Caco-2 (cell line): ENCODE results near the gene PCED1B. TPM values are rescaled to one million over a fixed set of nuclear protein-coding genes. Genes with fewer than 3 reads are reported as not detected.
"Not testable (repeated sequence)": the region's sequence is repeated elsewhere in the genome, so short reads cannot be mapped to it uniquely, and the experiment has no call there.

Experiments
- BruUV-seq: library from RNA; stranded (reverse); fragments of 400-500 nt; replicated peaks from 2 replicates; lab custom pipeline; 2021; lab: Mats Ljungman, UMichigan
- CTCF ChIA-PET: fragments of 300-600 bp; sonication (Branson Sonifier 250); formaldehyde crosslinking; loops from one replicate; lab custom pipeline; 2022; ENCODE audit warnings: antibody characterized with exemption; lab: Charles Lee
- POLR2A ChIA-PET: fragments of 300-600 bp; sonication (Branson Sonifier 250); formaldehyde crosslinking; loops from one replicate; lab custom pipeline; 2022; ENCODE audit warnings: antibody characterized with exemption; lab: Charles Lee
- DNase-seq, 2 experiments: peaks; one replicate each; pipeline versions ENCODE4 v3.0.0 to v3.0.0-alpha.2; 2020 to 2022
- H3K27me3 ChIP-seq: replicated peaks from 2 replicates; pipeline ENCODE4 v1.6.0; 2011; ENCODE audit warnings: low read length; ENCODE audit not compliant: control insufficient read depth, insufficient read depth
- H3K36me3 ChIP-seq: 2 replicates; pipeline ENCODE4 v1.5.1; 2011; ENCODE audit warnings: low read length; ENCODE audit not compliant: control insufficient read depth, insufficient read depth
- H3K4me1 ChIP-seq: fragments of 250-450 bp; sonication (Bioruptor Pico); 2 replicates; pipeline ENCODE4 v1.5.1; 2020; ENCODE audit warnings: mild to moderate bottlenecking
- H3K4me3 ChIP-seq: 2 replicates; pipeline ENCODE4 v1.5.1; 2011; ENCODE audit warnings: low read depth, mild to moderate bottlenecking, control low read depth, low read length
- H3K9me3 ChIP-seq: fragments of 250-450 bp; sonication (Bioruptor Pico); 2 replicates; pipeline ENCODE4 v1.5.1; 2020; ENCODE audit warnings: mild to moderate bottlenecking, moderate library complexity
- H3K27ac Mint-ChIP-seq: one replicate; pipeline ENCODE4 v1.8.0; 2022; ENCODE audit warnings: mixed read lengths; ENCODE audit not compliant: unreplicated experiment
- H3K27me3 Mint-ChIP-seq: one replicate; pipeline ENCODE4 v1.8.0; 2022; ENCODE audit warnings: mixed read lengths; ENCODE audit not compliant: insufficient read depth, unreplicated experiment
- H3K36me3 Mint-ChIP-seq: one replicate; pipeline ENCODE4 v1.8.0; 2022; ENCODE audit warnings: mild to moderate bottlenecking, mixed read lengths; ENCODE audit not compliant: insufficient read depth, unreplicated experiment
- H3K4me1 Mint-ChIP-seq: one replicate; pipeline ENCODE4 v1.8.0; 2022; ENCODE audit warnings: low read depth, mixed read lengths; ENCODE audit not compliant: unreplicated experiment
- H3K4me3 Mint-ChIP-seq: one replicate; pipeline ENCODE4 v1.8.0; 2022; ENCODE audit warnings: mild to moderate bottlenecking, moderate library complexity, mixed read lengths; ENCODE audit not compliant: unreplicated experiment
- H3K9me3 Mint-ChIP-seq: one replicate; pipeline ENCODE4 v1.8.0; 2022; ENCODE audit warnings: mixed read lengths; ENCODE audit not compliant: unreplicated experiment
- intact Hi-C: fragments of 100-400 bp; cut with micrococcal nuclease; formaldehyde crosslinking; loops from one replicate; pipeline ENCODE4 v1.10.0; 2022; ENCODE audit not compliant: unreplicated experiment
- total RNA-seq: library from RNA; stranded (reverse); gene quantifications from 2 replicates; pipeline ENCODE4 v1.2.3, GENCODE V29; 2022
- TF ChIP-seq, protein P1 (sequence below), 2 experiments: fragments of 200-600 bp in 1 of 2; IDR thresholded peaks; 1 replicate in 1 of 2; 2 replicates in 1 of 2; pipeline versions ENCODE4 v1.5.1 to v1.8.0; 2011 to 2022; ENCODE audit warnings: antibody characterized with exemption in 1 of 2, control low read depth in 1 of 2, inconsistent platforms in 1 of 2, low read depth in 1 of 2, low read length in 1 of 2, mild to moderate bottlenecking in 1 of 2, moderate library complexity in 1 of 2; ENCODE audit not compliant: insufficient read depth in 1 of 2, severe bottlenecking in 1 of 2, unreplicated experiment in 1 of 2

PCED1B gene
- total RNA-seq, 1 experiment from 2014 or later, result 7.0 TPM

DNA sequence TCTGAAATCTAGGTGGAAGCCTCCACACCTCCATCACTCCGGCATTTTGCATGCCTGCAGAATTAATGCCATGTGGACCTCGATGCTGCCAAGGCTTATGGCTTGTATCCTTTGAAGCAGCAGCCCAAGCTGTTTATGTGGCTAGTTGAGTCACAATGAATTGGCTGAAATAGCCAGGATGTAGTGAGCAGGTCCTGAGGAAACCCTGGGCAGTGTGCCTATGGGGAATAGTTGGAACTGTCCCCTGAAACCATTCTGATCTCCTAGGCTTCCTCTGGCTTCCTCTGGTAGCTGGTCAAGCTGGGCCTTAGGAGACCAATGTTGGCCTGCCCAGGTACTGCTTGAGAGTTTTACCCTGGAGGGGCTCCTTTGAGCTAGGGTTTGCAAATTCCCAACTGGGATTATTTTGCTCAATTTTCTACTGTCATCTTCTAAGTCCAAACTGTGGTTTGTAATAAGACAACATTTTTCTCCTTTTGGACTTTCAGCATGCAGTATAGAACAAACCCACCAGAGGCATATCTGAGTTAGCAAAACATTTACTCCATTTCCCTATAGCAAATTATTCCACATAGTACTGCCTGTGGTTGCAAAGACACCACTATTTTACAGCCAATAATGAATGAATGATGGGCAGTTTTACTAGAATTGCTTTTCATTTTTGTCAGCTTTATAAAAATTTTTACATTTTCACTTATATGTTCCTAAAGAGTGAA, 85.5 kb downstream of the PCED1B start:
- Histone ChIP-seq H3K36me3 (no peaks in the 10 kb centered on the region), H3K27me3 (no peaks in the 10 kb centered on the region), H3K9me3 (no peaks in the 10 kb centered on the region), H3K4me1 (0 out of 2 replicates have a peak, but pooled peaks cover 7% of the 10 kb centered on the region), H3K4me3 (no peak overlapping the region)
- Mint-ChIP-seq H3K4me1 (peaks cover 16% of the 10 kb centered on the region), H3K27ac (no peak overlapping the region), H3K9me3 (peaks cover 9% of the 10 kb centered on the region), H3K36me3 (no peaks in the 10 kb centered on the region), H3K27me3 (no peaks in the 10 kb centered on the region), H3K4me3 (no peak overlapping the region)
- TF ChIP-seq, protein P1, sequence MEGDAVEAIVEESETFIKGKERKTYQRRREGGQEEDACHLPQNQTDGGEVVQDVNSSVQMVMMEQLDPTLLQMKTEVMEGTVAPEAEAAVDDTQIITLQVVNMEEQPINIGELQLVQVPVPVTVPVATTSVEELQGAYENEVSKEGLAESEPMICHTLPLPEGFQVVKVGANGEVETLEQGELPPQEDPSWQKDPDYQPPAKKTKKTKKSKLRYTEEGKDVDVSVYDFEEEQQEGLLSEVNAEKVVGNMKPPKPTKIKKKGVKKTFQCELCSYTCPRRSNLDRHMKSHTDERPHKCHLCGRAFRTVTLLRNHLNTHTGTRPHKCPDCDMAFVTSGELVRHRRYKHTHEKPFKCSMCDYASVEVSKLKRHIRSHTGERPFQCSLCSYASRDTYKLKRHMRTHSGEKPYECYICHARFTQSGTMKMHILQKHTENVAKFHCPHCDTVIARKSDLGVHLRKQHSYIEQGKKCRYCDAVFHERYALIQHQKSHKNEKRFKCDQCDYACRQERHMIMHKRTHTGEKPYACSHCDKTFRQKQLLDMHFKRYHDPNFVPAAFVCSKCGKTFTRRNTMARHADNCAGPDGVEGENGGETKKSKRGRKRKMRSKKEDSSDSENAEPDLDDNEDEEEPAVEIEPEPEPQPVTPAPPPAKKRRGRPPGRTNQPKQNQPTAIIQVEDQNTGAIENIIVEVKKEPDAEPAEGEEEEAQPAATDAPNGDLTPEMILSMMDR (IDR thresholded peaks at IDR 0.05; ENCODE audit: insufficient read depth in 1 of 2, low read depth in 1 of 2, low read length in 1 of 2, severe bottlenecking in 1 of 2, unreplicated experiment in 1 of 2), result no peak
- ChIA-PET CTCF (no interaction called here), POLR2A (no interaction called here)
- intact Hi-C loops, result no loop called here
- no TSS peak for BruUV-seq
- DNase-seq, result no peak

DNA sequence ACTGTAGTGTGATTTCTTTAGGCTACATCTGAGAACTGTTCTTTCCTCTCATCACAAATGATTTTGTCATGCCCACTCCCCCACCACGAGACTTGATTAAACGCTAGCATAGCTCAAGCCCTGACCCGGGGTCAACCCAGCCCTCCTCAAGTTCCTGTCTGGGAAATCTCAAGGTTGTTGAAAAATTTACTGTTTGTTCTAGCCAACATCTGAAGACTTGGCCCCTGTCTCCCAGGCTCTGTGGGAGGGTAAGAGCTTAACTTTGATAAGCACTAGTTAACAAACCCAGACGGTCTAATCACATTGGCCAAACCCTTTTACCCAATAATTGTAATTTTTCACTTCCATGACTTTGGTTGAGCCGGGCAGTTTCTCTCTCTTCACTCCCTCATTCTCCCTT, 86.5 kb downstream of the PCED1B start:
- H3K36me3 ChIP-seq, result no peaks in the 10 kb centered on the region
- no peak for DNase-seq
- no peaks in the 10 kb centered on the region for H3K27me3 Mint-ChIP-seq
- TF ChIP-seq, protein P1 (IDR thresholded peaks at IDR 0.05; ENCODE audit: insufficient read depth in 1 of 2, low read depth in 1 of 2, low read length in 1 of 2, severe bottlenecking in 1 of 2, unreplicated experiment in 1 of 2), result no peak
- H3K4me3 ChIP-seq, result no peak overlapping the region
- 0 out of 2 replicates have a peak, but pooled peaks cover 7% of the 10 kb centered on the region for H3K4me1 ChIP-seq
- H3K4me3 Mint-ChIP-seq, result no peak overlapping the region
- H3K9me3 Mint-ChIP-seq, result peaks cover 16% of the 10 kb centered on the region
- ChIA-PET POLR2A (no interaction called here), CTCF (no interaction called here)
- H3K36me3 Mint-ChIP-seq, result no peaks in the 10 kb centered on the region
- intact Hi-C loops, result no loop called here
- H3K9me3 ChIP-seq, result peaks cover 5% of the 10 kb centered on the region
- no peak overlapping the region for H3K27ac Mint-ChIP-seq
- H3K4me1 Mint-ChIP-seq, result peaks cover 16% of the 10 kb centered on the region
- H3K27me3 ChIP-seq, result no peaks in the 10 kb centered on the region
- BruUV-seq, result no TSS peak

DNA sequence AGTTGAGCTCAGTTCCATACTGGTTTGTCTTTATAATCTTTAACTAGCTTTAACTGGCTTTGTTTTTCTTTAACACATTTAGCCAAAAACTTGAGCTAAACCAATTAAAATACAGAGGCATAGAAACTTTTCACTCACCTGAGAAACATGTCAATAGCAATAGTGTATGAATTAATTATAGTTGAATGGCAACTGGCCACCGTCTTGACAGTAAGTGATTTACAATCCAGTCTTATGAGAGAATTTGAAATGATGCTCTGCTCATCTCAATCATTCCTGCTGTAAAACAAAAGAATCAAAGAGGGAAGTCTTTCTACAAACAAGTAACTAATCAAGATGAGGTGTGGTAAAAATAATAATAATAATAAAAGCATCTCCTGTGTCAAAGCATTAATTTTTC, 86.9 kb downstream of the PCED1B start:
- intact Hi-C loops, result no loop called here
- DNase-seq, result no peak
- peaks cover 20% of the 10 kb centered on the region for H3K9me3 Mint-ChIP-seq
- TF ChIP-seq, protein P1 (IDR thresholded peaks at IDR 0.05; ENCODE audit: insufficient read depth in 1 of 2, low read depth in 1 of 2, low read length in 1 of 2, severe bottlenecking in 1 of 2, unreplicated experiment in 1 of 2), result no peak
- no peaks in the 10 kb centered on the region for H3K27me3 Mint-ChIP-seq
- no peak overlapping the region for H3K27ac Mint-ChIP-seq
- no peak overlapping the region for H3K4me3 ChIP-seq
- peaks cover 5% of the 10 kb centered on the region for H3K9me3 ChIP-seq
- BruUV-seq, result no TSS peak
- POLR2A ChIA-PET, result no interaction called here
- H3K4me3 Mint-ChIP-seq, result no peak overlapping the region
- no peaks in the 10 kb centered on the region for H3K27me3 ChIP-seq
- peaks cover 16% of the 10 kb centered on the region for H3K4me1 Mint-ChIP-seq
- H3K36me3 Mint-ChIP-seq, result no peaks in the 10 kb centered on the region
- H3K36me3 ChIP-seq, result no peaks in the 10 kb centered on the region
- CTCF ChIA-PET, result no interaction called here
- H3K4me1 ChIP-seq, result 0 out of 2 replicates have a peak, but pooled peaks cover 7% of the 10 kb centered on the region

DNA sequence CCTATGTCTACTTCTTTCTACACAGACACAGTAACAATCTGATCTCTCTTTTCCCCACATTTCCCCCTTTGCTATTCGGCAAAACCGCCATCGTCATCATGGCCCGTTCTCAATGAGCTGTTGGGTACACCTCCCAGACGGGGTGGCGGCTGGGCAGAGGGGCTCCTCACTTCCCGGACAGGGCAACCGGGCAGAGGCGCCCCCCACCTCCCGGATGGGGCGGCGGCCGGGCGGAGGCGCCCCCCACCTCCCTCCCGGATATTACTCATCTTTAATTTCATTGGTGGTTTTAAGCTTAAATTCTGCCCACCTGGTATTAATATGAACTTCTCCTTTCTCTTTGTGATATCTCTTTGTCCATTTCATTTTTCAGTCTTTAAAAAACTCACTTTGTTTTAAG, 90.9 kb downstream of the PCED1B start:
- H3K36me3 ChIP-seq, H3K4me3 Mint-ChIP-seq, BruUV-seq, H3K4me1 ChIP-seq, DNase-seq, H3K27ac Mint-ChIP-seq, H3K27me3 Mint-ChIP-seq, H3K27me3 ChIP-seq, H3K36me3 Mint-ChIP-seq, H3K4me1 Mint-ChIP-seq, CTCF ChIA-PET, H3K4me3 ChIP-seq, POLR2A ChIA-PET, intact Hi-C loops, H3K9me3 ChIP-seq: not testable (repeated sequence)
- H3K9me3 Mint-ChIP-seq, result peaks cover 23% of the 10 kb centered on the region
